ENCODE measurements around the gene CCDC141. TPM values are rescaled to one million over a fixed set of nuclear protein-coding genes. Genes with fewer than 3 reads are reported as not detected.

The CCDC141 gene
- total RNA-seq, 4 donors from 2014 or later, result 4.3 to 8.1 (median 6.1) TPM

DNA sequence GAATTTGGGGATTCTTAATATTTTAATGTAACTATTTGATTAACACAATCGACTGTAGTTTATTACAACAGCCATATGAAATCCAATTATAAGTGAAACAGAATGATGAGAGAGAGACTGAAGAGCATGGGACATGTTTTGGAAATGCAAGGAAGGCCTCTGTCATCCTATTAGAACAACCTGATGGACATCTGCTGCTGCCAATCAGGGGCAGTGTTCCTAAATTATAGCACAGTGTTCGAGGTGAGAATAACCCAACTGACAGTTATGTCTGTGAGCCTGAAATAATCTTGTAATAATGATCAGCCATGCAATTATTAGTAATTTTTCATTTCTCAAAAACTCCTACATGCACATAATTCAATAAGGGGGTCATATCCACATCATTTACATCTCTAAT is 73.6 kb downstream of the CCDC141 start:
- intact Hi-C loops (cut with DNase I), result no loop called here
- Histone ChIP-seq H3K36me3 (no peaks in the 10 kb centered on the region), H3K4me1 (no peaks in the 10 kb centered on the region), H3K27me3 (no peaks in the 10 kb centered on the region), H3K27ac (no peak overlapping the region), H3K4me3 (replicated peaks in 1 of 3) (no peak overlapping the region), H3K9me3 (no peaks in the 10 kb centered on the region)
- DNase-seq, result no peak
- WGBS, 2 donors, result 81 to 85% methylated on average over 2 of the region's 2 CpGs
- TF ChIP-seq, protein P1, sequence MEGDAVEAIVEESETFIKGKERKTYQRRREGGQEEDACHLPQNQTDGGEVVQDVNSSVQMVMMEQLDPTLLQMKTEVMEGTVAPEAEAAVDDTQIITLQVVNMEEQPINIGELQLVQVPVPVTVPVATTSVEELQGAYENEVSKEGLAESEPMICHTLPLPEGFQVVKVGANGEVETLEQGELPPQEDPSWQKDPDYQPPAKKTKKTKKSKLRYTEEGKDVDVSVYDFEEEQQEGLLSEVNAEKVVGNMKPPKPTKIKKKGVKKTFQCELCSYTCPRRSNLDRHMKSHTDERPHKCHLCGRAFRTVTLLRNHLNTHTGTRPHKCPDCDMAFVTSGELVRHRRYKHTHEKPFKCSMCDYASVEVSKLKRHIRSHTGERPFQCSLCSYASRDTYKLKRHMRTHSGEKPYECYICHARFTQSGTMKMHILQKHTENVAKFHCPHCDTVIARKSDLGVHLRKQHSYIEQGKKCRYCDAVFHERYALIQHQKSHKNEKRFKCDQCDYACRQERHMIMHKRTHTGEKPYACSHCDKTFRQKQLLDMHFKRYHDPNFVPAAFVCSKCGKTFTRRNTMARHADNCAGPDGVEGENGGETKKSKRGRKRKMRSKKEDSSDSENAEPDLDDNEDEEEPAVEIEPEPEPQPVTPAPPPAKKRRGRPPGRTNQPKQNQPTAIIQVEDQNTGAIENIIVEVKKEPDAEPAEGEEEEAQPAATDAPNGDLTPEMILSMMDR (IDR thresholded peaks at IDR 0.05), result no peak
- no peak for TF ChIP-seq POLR2A (IDR thresholded peaks at IDR 0.05)

DNA sequence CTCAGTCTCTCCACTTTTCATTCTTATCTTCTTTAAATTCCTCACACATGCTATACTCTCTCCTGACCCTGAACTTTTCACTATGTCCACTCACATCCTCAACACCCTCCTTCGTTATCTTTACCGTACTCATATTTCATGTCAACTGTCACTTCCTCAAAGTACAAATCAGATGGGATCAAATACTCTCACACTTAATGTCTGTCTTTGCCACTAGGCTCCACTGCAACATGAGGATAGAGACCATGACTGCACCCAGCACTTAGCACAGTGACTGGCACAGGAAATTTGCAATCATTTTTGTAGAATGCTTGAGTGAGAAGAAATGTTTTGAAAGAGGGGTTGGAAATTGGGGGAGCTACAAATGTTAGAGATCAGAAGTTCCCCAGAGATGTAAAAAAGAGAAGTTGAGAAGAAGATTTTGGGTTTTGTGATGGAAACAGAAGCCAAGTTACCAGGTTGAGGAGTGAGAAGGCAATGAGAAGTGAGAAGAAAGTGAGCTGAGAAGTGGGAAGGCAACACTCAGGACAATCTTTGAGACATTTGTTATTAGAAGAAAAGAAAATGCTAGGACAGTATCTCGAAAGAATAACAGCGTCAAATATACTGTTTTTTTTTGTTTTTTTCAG is 87.0 kb downstream of the CCDC141 start:
- Histone ChIP-seq H3K27me3 (no peaks in the 10 kb centered on the region), H3K9me3 (no peaks in the 10 kb centered on the region), H3K27ac (no peak overlapping the region), H3K36me3 (no peaks in the 10 kb centered on the region), H3K4me3 (replicated peaks in 1 of 3) (no peak overlapping the region), H3K4me1 (no peaks in the 10 kb centered on the region)
- DNase-seq, result no peak
- intact Hi-C loops (cut with DNase I), result no loop called here
- 77 to 83% methylated on average over 4 of the region's 4 CpGs for WGBS, 2 donors
- TF ChIP-seq, protein P1 (IDR thresholded peaks at IDR 0.05), result no peak
- TF ChIP-seq POLR2A (IDR thresholded peaks at IDR 0.05), result no peak

DNA sequence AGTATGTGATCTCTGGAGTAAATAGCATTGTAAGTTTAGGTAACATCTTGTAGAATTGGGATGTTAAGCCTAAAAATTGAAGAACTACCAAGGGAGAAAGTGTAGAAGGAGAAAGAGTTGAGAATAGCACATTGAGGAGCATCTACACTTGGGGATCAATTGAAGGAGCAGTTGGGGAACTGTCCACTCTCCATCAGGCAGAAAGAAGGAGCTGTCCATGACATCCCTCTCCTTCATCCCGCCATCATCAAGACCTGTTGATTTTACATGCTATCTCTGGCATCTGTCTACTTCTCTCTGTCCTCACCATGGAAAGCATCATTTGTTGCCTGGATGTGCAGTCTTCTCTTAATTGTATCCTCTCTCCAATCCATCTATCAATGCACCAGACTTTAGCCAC is 87.8 kb downstream of the CCDC141 start:
- Histone ChIP-seq H3K27me3 (no peaks in the 10 kb centered on the region), H3K27ac (no peak overlapping the region), H3K36me3 (no peaks in the 10 kb centered on the region), H3K4me3 (replicated peaks in 1 of 3) (no peak overlapping the region), H3K4me1 (no peaks in the 10 kb centered on the region), H3K9me3 (no peaks in the 10 kb centered on the region)
- 83 to 90% methylated on average over 1 of the region's 1 CpG for WGBS, 2 donors
- TF ChIP-seq POLR2A (IDR thresholded peaks at IDR 0.05), result no peak
- TF ChIP-seq, protein P1 (IDR thresholded peaks at IDR 0.05), result no peak
- DNase-seq, result no peak
- intact Hi-C loops (cut with DNase I), result no loop called here

DNA sequence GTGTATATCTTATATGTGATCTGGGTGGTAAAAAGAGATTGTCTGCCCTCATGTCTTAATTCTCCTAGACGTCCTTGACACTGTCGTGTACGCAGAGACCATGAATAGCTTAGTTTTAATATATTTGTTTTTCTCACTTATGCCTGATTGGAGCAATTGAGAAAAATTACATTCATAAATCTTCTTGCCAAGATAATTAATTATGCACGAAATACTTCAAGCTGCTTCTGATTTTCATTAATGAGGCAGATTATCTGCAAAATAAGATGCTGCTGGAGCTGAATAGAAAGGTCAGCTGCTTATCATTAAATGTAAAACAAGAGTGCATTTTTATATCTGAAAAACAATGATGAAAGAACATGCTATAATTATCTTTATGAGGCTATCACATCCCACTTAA is 95.9 kb downstream of the CCDC141 start:
- TF ChIP-seq, protein P1 (IDR thresholded peaks at IDR 0.05), result no peak
- TF ChIP-seq POLR2A (IDR thresholded peaks at IDR 0.05), result no peak
- Histone ChIP-seq H3K9me3 (no peaks in the 10 kb centered on the region), H3K4me1 (no peaks in the 10 kb centered on the region), H3K4me3 (replicated peaks in 1 of 3) (no peak overlapping the region), H3K36me3 (no peaks in the 10 kb centered on the region), H3K27ac (no peak overlapping the region), H3K27me3 (no peaks in the 10 kb centered on the region)
- intact Hi-C loops (cut with DNase I), result no loop called here
- no peak for DNase-seq
- 84 to 89% methylated on average over 4 of the region's 4 CpGs for WGBS, 2 donors

DNA sequence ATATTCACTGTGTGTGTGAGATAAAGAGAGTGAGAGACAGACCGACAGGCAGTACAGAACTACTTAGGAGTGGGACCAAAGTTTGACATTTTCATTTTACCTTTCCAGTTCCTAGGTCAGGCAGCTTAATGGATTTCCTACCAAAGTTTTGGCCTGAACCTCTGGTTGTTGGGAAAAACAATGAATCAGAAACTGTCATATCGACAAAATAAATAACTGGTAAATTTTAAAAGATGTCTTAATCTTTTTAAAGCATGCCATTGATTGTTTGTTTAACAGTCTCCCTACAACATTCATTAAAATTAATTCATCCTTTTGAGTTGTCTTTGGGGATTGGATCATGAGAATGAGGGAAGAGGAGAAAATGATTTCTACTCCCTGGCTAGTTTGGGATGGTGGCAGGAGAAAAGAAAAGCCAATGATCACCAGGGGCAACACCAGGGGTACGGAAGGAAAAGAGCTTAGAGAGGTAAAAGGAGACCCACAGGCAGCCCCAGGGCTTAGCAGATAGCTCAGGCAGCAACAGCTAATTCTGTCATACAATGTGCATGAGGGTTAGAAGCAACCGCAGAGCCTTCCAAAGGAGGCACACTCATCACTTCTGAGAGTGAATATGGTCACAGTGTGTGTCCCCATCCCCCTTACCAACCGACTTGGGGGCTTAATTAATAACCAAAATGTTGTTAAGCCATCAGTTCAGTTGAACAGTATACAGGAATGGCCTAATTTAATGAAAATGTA is 98.5 kb downstream of the CCDC141 start:
- 78 to 85% methylated on average over 5 of the region's 5 CpGs for WGBS, 2 donors
- Histone ChIP-seq H3K27me3 (no peaks in the 10 kb centered on the region), H3K27ac (no peak overlapping the region), H3K4me1 (no peaks in the 10 kb centered on the region), H3K36me3 (no peaks in the 10 kb centered on the region), H3K9me3 (no peaks in the 10 kb centered on the region), H3K4me3 (replicated peaks in 1 of 3) (no peak overlapping the region)
- TF ChIP-seq, protein P1 (IDR thresholded peaks at IDR 0.05), result no peak
- no peak for TF ChIP-seq POLR2A (IDR thresholded peaks at IDR 0.05)
- intact Hi-C loops (cut with DNase I), result no loop called here
- DNase-seq, result no peak
